ENCODE measurements around the gene NCK2.

Gene NCK2

GRCh38 chr2:105744909-105745853, at the start of gene NCK2:
NCK2 (plus strand) TSS chr2:105744912; CDS start chr2:105855064, 110,152 bp downstream.
- no peak for DNase-seq

- no peak for DNase-seq
These were observed 46.8 kb upstream of the NCK2 start for GRCh38 chr2:105697781-105698449.

- DNase-seq = no peak
These were observed 45.9 kb upstream of the NCK2 start for GRCh38 chr2:105698820-105699219.

GRCh38 chr2:105701042-105701441, 43.7 kb upstream of the NCK2 start:
- no peak for DNase-seq

- DNase-seq = no peak
These were observed 36.0 kb upstream of the NCK2 start for GRCh38 chr2:105708697-105709096.

- no peak for DNase-seq
These were observed 33.3 kb upstream of the NCK2 start for GRCh38 chr2:105711394-105711793.

GRCh38 chr2:105712166-105712915, 32.4 kb upstream of the NCK2 start:
- no peak for DNase-seq

- no peak for DNase-seq
These were observed 31.6 kb upstream of the NCK2 start for GRCh38 chr2:105712981-105713596.

- no peak for DNase-seq
These were observed 30.6 kb upstream of the NCK2 start for GRCh38 chr2:105714141-105714540.

- no peak for DNase-seq
These were observed 25.7 kb upstream of the NCK2 start for GRCh38 chr2:105718846-105719481.

- DNase-seq = no peak
These were observed 22.7 kb upstream of the NCK2 start for GRCh38 chr2:105721991-105722511.

- DNase-seq = no peak
These were observed 21.9 kb upstream of the NCK2 start for GRCh38 chr2:105722726-105723297.

- DNase-seq = no peak
These were observed 21.3 kb upstream of the NCK2 start for GRCh38 chr2:105723431-105723830.

- no peak for DNase-seq
These were observed 19.3 kb upstream of the NCK2 start for GRCh38 chr2:105725388-105725787.

- DNase-seq = no peak
These were observed 14.5 kb upstream of the NCK2 start for GRCh38 chr2:105730170-105730569.

- DNase-seq = no peak
These were observed 13.2 kb upstream of the NCK2 start for GRCh38 chr2:105731511-105731910.

GRCh38 chr2:105732101-105732500, 12.6 kb upstream of the NCK2 start:
- no peak for DNase-seq

GRCh38 chr2:105732955-105733607, 11.6 kb upstream of the NCK2 start:
- DNase-seq = no peak

- DNase-seq = no peak
These were observed 10.8 kb upstream of the NCK2 start for GRCh38 chr2:105733875-105734274.

GRCh38 chr2:105734762-105735538, 9.8 kb upstream of the NCK2 start:
- no peak for DNase-seq

Data from NCI-H187 treated with DMSO at 0.1 percent for 48 hours (cell line).